Keratinocyte (primary cell): ENCODE data around the gene LGALS4.

Source experiments
- EZH2 ChIP-seq: IDR thresholded peaks from one replicate; pipeline ENCODE4 v1.6.1; 2012; ENCODE audit warnings: inconsistent platforms, mild to moderate bottlenecking, low read length, moderate library complexity
- TF ChIP-seq, protein P1 (sequence below), 3 experiments: IDR thresholded peaks in 1 of 3; conservative IDR thresholded peaks in 1 of 3; optimal IDR thresholded peaks in 1 of 3; 2 replicates in 2 of 3; 3 replicates in 1 of 3; pipeline versions ENCODE3 to v1.5.1; 2011; ENCODE audit warnings: low read length in 3 of 3, mild to moderate bottlenecking in 3 of 3, moderate library complexity in 2 of 3, control low read depth in 1 of 3, inconsistent platforms in 1 of 3; ENCODE audit not compliant: insufficient read depth in 2 of 3; ENCODE audit errors: extremely low read depth in 1 of 3

GRCh38 chr19:38759590-38760003 is 53.1 kb downstream of the LGALS4 start:
- TF ChIP-seq, protein P1, sequence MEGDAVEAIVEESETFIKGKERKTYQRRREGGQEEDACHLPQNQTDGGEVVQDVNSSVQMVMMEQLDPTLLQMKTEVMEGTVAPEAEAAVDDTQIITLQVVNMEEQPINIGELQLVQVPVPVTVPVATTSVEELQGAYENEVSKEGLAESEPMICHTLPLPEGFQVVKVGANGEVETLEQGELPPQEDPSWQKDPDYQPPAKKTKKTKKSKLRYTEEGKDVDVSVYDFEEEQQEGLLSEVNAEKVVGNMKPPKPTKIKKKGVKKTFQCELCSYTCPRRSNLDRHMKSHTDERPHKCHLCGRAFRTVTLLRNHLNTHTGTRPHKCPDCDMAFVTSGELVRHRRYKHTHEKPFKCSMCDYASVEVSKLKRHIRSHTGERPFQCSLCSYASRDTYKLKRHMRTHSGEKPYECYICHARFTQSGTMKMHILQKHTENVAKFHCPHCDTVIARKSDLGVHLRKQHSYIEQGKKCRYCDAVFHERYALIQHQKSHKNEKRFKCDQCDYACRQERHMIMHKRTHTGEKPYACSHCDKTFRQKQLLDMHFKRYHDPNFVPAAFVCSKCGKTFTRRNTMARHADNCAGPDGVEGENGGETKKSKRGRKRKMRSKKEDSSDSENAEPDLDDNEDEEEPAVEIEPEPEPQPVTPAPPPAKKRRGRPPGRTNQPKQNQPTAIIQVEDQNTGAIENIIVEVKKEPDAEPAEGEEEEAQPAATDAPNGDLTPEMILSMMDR (optimal IDR thresholded peaks at IDR 0.05 in 1 of 3, IDR thresholded peaks at IDR 0.05 in 1 of 3, conservative IDR thresholded peaks at IDR 0.05 in 1 of 3; ENCODE audit: extremely low read depth in 1 of 3, insufficient read depth in 2 of 3, low read length in 3 of 3): no peak
- TF ChIP-seq EZH2: no peak
